OCI-LY7 (cell line): ENCODE results near the gene INHBB.

ENCODE experiments used
- CTCF ChIP-seq: fragments of 200-600 bp; sonication (generic); conservative IDR thresholded peaks from 2 replicates; pipeline ENCODE4 v1.5.1; 2014; ENCODE audit warnings: mild to moderate bottlenecking, antibody characterized with exemption, low read length, moderate library complexity, mixed read lengths
- EZH2phosphoT487 ChIP-seq: fragments of 200-600 bp; sonication (generic); IDR thresholded peaks from 2 replicates; pipeline ENCODE4 v1.6.1; 2018; ENCODE audit warnings: low read depth, borderline replicate concordance, mild to moderate bottlenecking, mixed run types, antibody characterized with exemption, low read length, moderate library complexity, mixed read lengths

GRCh38 chr2:120323214-120323613 is 22.7 kb upstream of the INHBB start:
- TF ChIP-seq CTCF (no peak), EZH2phosphoT487 (no peak)
